Right lobe of liver (tissue), 6 donors: ENCODE measurements around the gene CORO7. TPM values are rescaled to one million over a fixed set of nuclear protein-coding genes. Genes with fewer than 3 reads are reported as not detected.

Source experiments
- ATAC-seq, 4 donors: fragments of 200-7000 bp; cut with Tn5 transposase; one replicate each; pipeline ENCODE4 v1.9.1; 2020; ENCODE audit warnings: mild to moderate bottlenecking in 4 of 4, moderate library complexity in 4 of 4
- DNase-seq, 3 donors: peaks; one replicate each; pipeline ENCODE4 v3.0.0-alpha.2; 2020
- H3K27ac ChIP-seq, 3 donors: fragments of 200-600 bp; one replicate each; pipeline ENCODE4 v1.8.0; 2022
- H3K27me3 ChIP-seq, 2 donors: fragments of 200-600 bp; one replicate each; pipeline ENCODE4 v1.8.0; 2022
- H3K36me3 ChIP-seq, 4 donors: fragments of 200-600 bp; sonication (generic) in 1 of 4; one replicate each; pipeline versions ENCODE4 v1.5.1 to v1.8.0; 2017 to 2022; ENCODE audit warnings: control low read depth in 1 of 4
- H3K4me1 ChIP-seq, 4 donors: fragments of 200-600 bp; sonication (generic) in 1 of 4; one replicate each; pipeline versions ENCODE4 v1.5.1 to v1.8.0; 2017 to 2022; ENCODE audit warnings: control low read depth in 1 of 4
- H3K4me3 ChIP-seq, 3 donors: fragments of 200-600 bp; one replicate each; pipeline ENCODE4 v1.8.0; 2022
- H3K9me3 ChIP-seq, 4 donors: fragments of 200-600 bp; sonication (generic) in 1 of 4; one replicate each; pipeline versions ENCODE4 v1.5.1 to v1.8.0; 2017 to 2022; ENCODE audit warnings: control low read depth in 1 of 4
- CTCF ChIP-seq, 4 donors: fragments of 200-600 bp in 3 of 4; fragments of 450-650 bp in 1 of 4; IDR thresholded peaks; one replicate each; pipeline versions ENCODE4 v1.5.1 to v1.8.0; 2016 to 2022; ENCODE audit warnings: antibody characterized with exemption in 4 of 4, mild to moderate bottlenecking in 2 of 4
- POLR2A ChIP-seq: fragments of 450-650 bp; IDR thresholded peaks from one replicate; pipeline ENCODE4 v1.6.1; 2017; ENCODE audit warnings: antibody characterized with exemption, mild to moderate bottlenecking
- WGBS: methylation state at CpG from one replicate; pipeline ENCODE4 v1.1.6; 2018; ENCODE audit warnings: low coverage, low lambda C conversion rate; ENCODE audit not compliant: insufficient coverage; ENCODE audit errors: missing lambda C conversion rate; 5-methylcytosine and 5-hydroxymethylcytosine counted together
- intact Hi-C, 2 donors: fragments of 100-400 bp; cut with DNase I; formaldehyde crosslinking; loops; one replicate each; pipeline versions ENCODE4 v1.11.2 to v1.14.1; 2022
- total RNA-seq, 6 experiments: library from RNA; depleted of rRNA in 2 of 6; stranded (reverse); fragments of >200 nt in 2 of 6; fragmentation: NEBNext Ultra II Directional in 3 of 6; extraction: Animal tissue kit (Norgen Biotek cat#: 25700) in 3 of 6; gene quantifications; one replicate each; pipeline versions ENCODE4 v1.1.0 to v1.2.4, GENCODE V29; 2016 to 2023
- donor health status: DM: no; HTN: yes; CAD: no.
- donor health status: DM: no; HTN: no; CAD: no.
- donor health status: DM: no; HTN: no; CAD: no.
- donor health status: DM: no; HTN: yes; CAD: no.
- donor health status: DM: no; HTN: yes; CAD: no.

Gene CORO7
- total RNA-seq, 6 experiments from 2014 or later, result 7.8 to 22.9 (median 13.3) TPM

GRCh38 chr16:4371357-4372000 is 44.9 kb downstream of the CORO7 start, which contains the start of gene VASN:
Gene VASN (plus strand): TSS chr16:4371848. CDS start chr16:4380878, 9,030 bp downstream.
- DNase-seq (peak; percentile 89 to 93 (median 91)), ATAC-seq (peak; percentile 49 to 65 (median 62))
- TF ChIP-seq POLR2A (peak; percentile 97), CTCF (IDR thresholded peaks at IDR 0.05) (no peak)
- H3K36me3 ChIP-seq, result no peaks in the 10 kb centered on the region
- no peaks in the 10 kb centered on the region for H3K9me3 ChIP-seq
- H3K27ac ChIP-seq, result peak within 1 kb of the TSS; percentile 73 to 91 (median 87)
- peak within 1 kb of the TSS; percentile 52 to 94 (median 67) for H3K4me3 ChIP-seq
- 8% methylated on average over 9 of the region's 50 CpGs for WGBS
- H3K4me1 ChIP-seq, result peaks cover 0 to 57% (median 22%) of the 10 kb centered on the region in 4 donors
- intact Hi-C loops, result no loop called here
- H3K27me3 ChIP-seq, result no peaks in the 10 kb centered on the region

- no peaks in the 10 kb centered on the region for H3K9me3 ChIP-seq
- TF ChIP-seq POLR2A (no peak), CTCF (IDR thresholded peaks at IDR 0.05) (no peak)
- H3K27me3 ChIP-seq, result no peaks in the 10 kb centered on the region
- DNase-seq, result peak in 1 of 3 donors; percentile 62
- no peaks in the 10 kb centered on the region for H3K36me3 ChIP-seq
- intact Hi-C loops, result no loop called here
- no peak overlapping the region for H3K4me3 ChIP-seq
- H3K4me1 ChIP-seq, result peaks cover 0 to 50% (median 19%) of the 10 kb centered on the region in 4 donors
- no CpG with 5 or more reads among the region's 14 CpGs for WGBS
- H3K27ac ChIP-seq, result peak overlapping the region; percentile 21 to 91 (median 40)
- peak in 1 of 4 donors; percentile 3 for ATAC-seq
Measured at GRCh38 chr16:4370570-4371356, 45.6 kb downstream of the CORO7 start.

- Histone ChIP-seq H3K4me3 (no peak overlapping the region), H3K36me3 (no peaks in the 10 kb centered on the region), H3K4me1 (peaks cover 0 to 45% (median 16%) of the 10 kb centered on the region in 4 donors), H3K27me3 (no peaks in the 10 kb centered on the region), H3K9me3 (no peaks in the 10 kb centered on the region), H3K27ac (peak overlapping the region in 2 of 3 donors; percentile 40 to 91)
- 55% methylated on average over 2 of the region's 3 CpGs for WGBS
- TF ChIP-seq POLR2A, result no peak
- TF ChIP-seq CTCF (IDR thresholded peaks at IDR 0.05), result no peak
- ATAC-seq, result no peak
- no peak for DNase-seq
- intact Hi-C loops, result no loop called here
Measured at GRCh38 chr16:4370151-4370550, 46.2 kb downstream of the CORO7 start.

- Histone ChIP-seq H3K27me3 (no peaks in the 10 kb centered on the region), H3K27ac (no peak overlapping the region), H3K9me3 (no peaks in the 10 kb centered on the region), H3K4me1 (peaks cover 0 to 35% (median 9%) of the 10 kb centered on the region in 4 donors), H3K4me3 (no peak overlapping the region), H3K36me3 (no peaks in the 10 kb centered on the region)
- peak in 1 of 4 donors; percentile 1 for ATAC-seq
- peak in 2 of 3 donors; percentile 60 to 75 for DNase-seq
- TF ChIP-seq POLR2A (no peak), CTCF (IDR thresholded peaks at IDR 0.05) (no peak)
- WGBS, result 50% methylated on average over 1 of the region's 13 CpGs
- intact Hi-C loops, result no loop called here
Measured at GRCh38 chr16:4369007-4369733, 47.2 kb downstream of the CORO7 start.
